NB4 (cell line): Measurements from ENCODE around the gene CHD2.

Experiments used
- DNase-seq: peaks from one replicate; pipeline ENCODE4 v3.0.0; 2010; ENCODE audit warnings: low read depth
- H3K4me3 ChIP-seq: one replicate; pipeline ENCODE4 v1.5.1; 2011; ENCODE audit warnings: mild to moderate bottlenecking, low read depth, low read length, moderate library complexity
- CTCF ChIP-seq: IDR thresholded peaks from one replicate; pipeline ENCODE4 v1.5.1; 2012; ENCODE audit warnings: low read depth, low read length
- MAX ChIP-seq: IDR thresholded peaks from 2 replicates; pipeline ENCODE4 v1.6.1; 2011; ENCODE audit warnings: low read depth, low read length
- MYC ChIP-seq: IDR thresholded peaks from 2 replicates; pipeline ENCODE4 v1.6.1; 2011; ENCODE audit warnings: low read depth, low read length
- POLR2A ChIP-seq: IDR thresholded peaks from 2 replicates; pipeline ENCODE4 v1.6.1; 2011; ENCODE audit warnings: mild to moderate bottlenecking; ENCODE audit not compliant: insufficient read length; ENCODE audit errors: extremely low read depth

The CHD2 gene

GRCh38 chr15:93037820-93038705 lies 137.9 kb downstream of the CHD2 start:
- no peak for DNase-seq

GRCh38 chr15:93039562-93040287 lies 139.6 kb downstream of the CHD2 start:
- peak overlapping the region; percentile 30 for H3K4me3 ChIP-seq
- DNase-seq = peak; percentile 62

More at GRCh38 chr15:93037820-93038705, 137.9 kb downstream of the CHD2 start:
- no peak overlapping the region for H3K4me3 ChIP-seq
- TF ChIP-seq CTCF (no peak), MYC (no peak), MAX (no peak), POLR2A (no peak)

- DNase-seq = peak; percentile 96
- peak overlapping the region; percentile 30 for H3K4me3 ChIP-seq
- TF ChIP-seq POLR2A = no peak
- TF ChIP-seq MYC = 0 out of 2 replicates have a peak, but pooled peaks have one; percentile 27
- TF ChIP-seq CTCF = no peak
- peak; percentile 34 for TF ChIP-seq MAX
Observed at GRCh38 chr15:93040288-93041158, 140.4 kb downstream of the CHD2 start.

- no peak for TF ChIP-seq MYC
- TF ChIP-seq CTCF = no peak
- TF ChIP-seq POLR2A = no peak
- TF ChIP-seq MAX = no peak
- no peak for DNase-seq
- H3K4me3 ChIP-seq = no peak overlapping the region
Observed at GRCh38 chr15:93041159-93041547, 141.0 kb downstream of the CHD2 start.

GRCh38 chr15:93042211-93042610 lies 142.1 kb downstream of the CHD2 start:
- H3K4me3 ChIP-seq = no peak overlapping the region
- no peak for DNase-seq
- no peak for TF ChIP-seq POLR2A
- no peak for TF ChIP-seq MYC
- TF ChIP-seq CTCF = no peak
- TF ChIP-seq MAX = no peak
